ENCODE data around the gene PLAGL1.

PLAGL1 gene

DNA sequence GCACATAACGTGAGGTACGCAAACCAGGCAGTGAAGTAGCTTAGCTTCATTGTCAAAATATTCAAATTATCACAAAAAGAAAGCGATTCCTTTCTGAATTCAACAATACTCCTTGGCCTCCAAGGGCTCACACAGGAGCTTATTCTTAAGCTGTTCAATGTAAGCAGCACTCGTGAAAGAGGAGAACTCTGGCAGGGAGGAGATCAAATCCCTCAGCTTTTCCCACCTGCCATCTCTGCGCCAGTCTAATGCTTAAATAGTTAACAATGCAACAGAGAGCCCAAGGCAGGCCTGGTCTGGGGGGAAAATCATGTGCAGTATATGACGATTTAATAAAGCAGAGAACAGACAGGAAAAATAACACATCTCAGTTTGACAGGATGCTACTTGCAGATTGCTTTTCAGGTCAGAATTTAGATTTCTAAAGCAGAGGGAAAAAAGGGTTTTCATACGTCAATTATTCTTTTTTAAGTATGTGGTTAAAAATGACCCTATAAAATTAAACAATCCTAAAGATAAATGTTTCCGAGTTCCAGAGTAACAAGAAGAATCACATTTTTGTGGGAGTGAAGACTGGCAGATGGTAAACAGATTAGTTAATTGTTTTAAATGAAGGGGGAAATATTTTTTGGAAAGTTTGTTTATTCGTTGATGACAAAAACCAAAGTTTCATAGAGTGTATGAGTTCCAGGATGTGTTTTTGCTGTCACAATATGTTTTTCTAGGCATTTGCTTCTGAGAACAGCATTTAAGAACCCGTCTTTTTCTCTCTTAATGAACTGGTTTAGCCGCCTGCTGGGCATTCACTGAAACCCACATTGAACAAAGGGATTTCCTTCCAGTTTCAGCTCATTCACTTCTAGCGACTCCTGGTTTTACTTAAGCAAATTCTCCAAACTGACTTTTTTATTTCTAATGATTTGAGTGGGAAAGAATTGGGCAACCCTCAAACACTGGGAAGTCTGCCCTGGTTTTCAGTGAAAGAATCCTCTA is 45.9 kb downstream of the PLAGL1 start:
- Histone ChIP-seq H3K9me3 (ENCODE audit: insufficient read depth, low read depth, low read length) (no peaks in the 10 kb centered on the region), H3K27ac (ENCODE audit: low read length) (no peak overlapping the region), H3K9ac (ENCODE audit: low read depth, low read length) (no peak overlapping the region), H3K27me3 (ENCODE audit: insufficient read depth, low read length) (peaks cover 100% of the 10 kb centered on the region), H3K4me1 (ENCODE audit: insufficient read depth, low read length) (peaks cover 76% of the 10 kb centered on the region), H3K4me3 (ENCODE audit: low read length) (peak overlapping the region; percentile 24; the same call in 1 of the 2 replicates), H3K36me3 (ENCODE audit: insufficient read depth, low read depth, low read length) (no peaks in the 10 kb centered on the region)

DNA sequence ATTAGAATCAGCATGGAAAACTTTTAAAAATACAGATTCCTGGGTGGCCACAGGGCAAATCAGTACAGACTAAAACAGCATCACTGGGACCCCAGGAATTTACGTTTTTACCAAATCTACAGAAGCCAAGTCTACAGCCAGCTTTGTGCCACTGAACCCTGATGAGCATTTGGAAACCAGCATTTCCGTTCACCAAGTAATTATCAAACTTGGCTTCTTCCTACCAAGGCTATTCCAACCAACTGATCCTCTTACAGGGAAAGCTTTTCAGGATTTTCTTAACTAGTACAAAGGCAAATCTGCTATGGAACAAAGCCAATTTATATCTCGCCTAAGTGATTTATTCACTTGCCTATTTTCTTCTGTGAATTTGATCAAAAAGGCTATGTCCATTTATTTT is 47.0 kb downstream of the PLAGL1 start:
- no peak overlapping the region for H3K4me3 ChIP-seq (ENCODE audit: low read length)
- peaks cover 100% of the 10 kb centered on the region for H3K27me3 ChIP-seq (ENCODE audit: insufficient read depth, low read length)
- no peak overlapping the region for H3K27ac ChIP-seq (ENCODE audit: low read length)
- H3K9me3 ChIP-seq (ENCODE audit: insufficient read depth, low read depth, low read length), result no peaks in the 10 kb centered on the region
- H3K4me1 ChIP-seq (ENCODE audit: insufficient read depth, low read length), result peaks cover 73% of the 10 kb centered on the region
- no peaks in the 10 kb centered on the region for H3K36me3 ChIP-seq (ENCODE audit: insufficient read depth, low read depth, low read length)
- no peak overlapping the region for H3K9ac ChIP-seq (ENCODE audit: low read depth, low read length)

DNA sequence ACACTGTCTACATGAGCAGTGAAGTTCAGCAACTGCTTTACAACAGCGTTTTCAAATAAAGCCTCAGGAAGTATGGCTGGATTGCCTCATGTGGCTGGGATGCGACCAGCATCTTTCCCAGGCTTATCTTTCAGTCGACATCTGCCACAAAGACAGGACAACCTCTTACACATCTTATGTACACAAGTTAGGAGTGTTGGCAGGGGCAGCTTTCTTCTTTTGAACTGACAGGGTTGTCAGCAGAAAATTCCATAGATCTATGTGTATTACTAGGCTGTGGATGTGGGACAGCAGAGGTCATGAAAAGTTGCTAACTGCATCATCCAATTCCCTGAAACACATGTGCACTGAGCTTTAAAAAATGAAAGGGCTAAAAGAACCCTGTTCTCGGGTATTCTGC is 48.1 kb downstream of the PLAGL1 start:
- H3K4me1 ChIP-seq (ENCODE audit: insufficient read depth, low read length), result peaks cover 64% of the 10 kb centered on the region
- H3K4me3 ChIP-seq (ENCODE audit: low read length), result no peak overlapping the region
- no peak overlapping the region for H3K27ac ChIP-seq (ENCODE audit: low read length)
- no peak overlapping the region for H3K9ac ChIP-seq (ENCODE audit: low read depth, low read length)
- no peaks in the 10 kb centered on the region for H3K9me3 ChIP-seq (ENCODE audit: insufficient read depth, low read depth, low read length)
- no peaks in the 10 kb centered on the region for H3K36me3 ChIP-seq (ENCODE audit: insufficient read depth, low read depth, low read length)
- H3K27me3 ChIP-seq (ENCODE audit: insufficient read depth, low read length), result peaks cover 100% of the 10 kb centered on the region

DNA sequence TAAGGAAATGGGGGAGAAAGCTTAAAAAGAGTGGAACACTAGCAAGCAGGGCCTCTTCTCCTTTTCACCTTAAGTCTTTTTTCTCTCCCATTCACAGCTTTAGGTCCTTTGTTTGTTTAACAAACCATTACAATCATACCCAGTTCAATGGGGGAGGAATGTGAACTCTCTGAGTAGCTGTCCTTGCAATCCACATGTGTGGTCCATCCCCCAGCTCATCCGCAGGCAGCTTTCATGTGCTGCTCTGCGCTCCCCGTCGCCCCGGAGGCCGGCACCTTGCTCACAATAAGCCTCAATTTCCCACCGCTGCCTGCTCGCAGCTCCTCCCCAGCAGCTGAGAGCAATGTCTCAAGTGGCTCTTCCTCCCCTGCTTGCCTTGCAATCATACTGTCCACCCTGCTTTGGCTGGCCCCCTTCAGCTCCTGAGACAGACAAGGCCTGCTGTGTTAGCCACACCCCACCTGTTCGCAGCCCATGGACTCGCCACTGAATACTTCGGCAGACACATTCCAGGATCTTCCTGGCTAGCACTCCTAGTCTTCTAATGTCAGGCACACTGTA is 49.1 kb downstream of the PLAGL1 start:
- Histone ChIP-seq H3K4me3 (ENCODE audit: low read length) (peak overlapping the region; percentile 45), H3K9me3 (ENCODE audit: insufficient read depth, low read depth, low read length) (no peaks in the 10 kb centered on the region), H3K4me1 (ENCODE audit: insufficient read depth, low read length) (peaks cover 59% of the 10 kb centered on the region), H3K36me3 (ENCODE audit: insufficient read depth, low read depth, low read length) (no peaks in the 10 kb centered on the region), H3K27ac (ENCODE audit: low read length) (no peak overlapping the region), H3K27me3 (ENCODE audit: insufficient read depth, low read length) (peaks cover 99% of the 10 kb centered on the region), H3K9ac (ENCODE audit: low read depth, low read length) (peak overlapping the region; percentile 44; the same call in 1 of the 2 replicates)

DNA sequence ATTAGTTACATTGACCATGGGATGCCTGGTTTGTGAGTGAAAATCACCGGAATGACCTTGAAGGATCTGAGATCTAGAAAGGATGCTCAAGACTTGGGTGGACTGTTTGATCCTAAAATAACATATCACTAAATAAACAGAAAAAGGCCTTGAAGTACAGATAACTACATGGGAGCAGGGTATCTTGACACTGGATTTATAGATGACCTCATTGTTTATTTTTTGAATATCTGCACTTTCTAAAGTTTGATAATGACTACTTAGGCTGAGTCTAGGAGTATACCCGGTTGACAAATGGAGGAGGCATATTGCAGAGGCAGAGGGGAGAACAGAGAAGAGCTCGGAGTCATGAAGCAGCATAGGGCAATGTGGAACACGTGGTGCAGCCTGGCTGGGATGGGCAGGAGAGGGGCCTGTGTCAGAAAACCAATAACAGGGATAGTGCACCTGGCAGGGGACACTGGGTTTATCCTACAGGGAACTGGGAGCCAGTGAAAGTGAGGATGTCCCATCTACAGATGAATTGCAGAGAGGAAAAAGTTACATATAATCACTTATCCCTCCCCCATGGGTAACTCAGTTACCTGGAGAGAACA is 50.3 kb downstream of the PLAGL1 start:
- peaks cover 55% of the 10 kb centered on the region for H3K4me1 ChIP-seq (ENCODE audit: insufficient read depth, low read length)
- H3K4me3 ChIP-seq (ENCODE audit: low read length), result peak overlapping the region; percentile 45
- peak overlapping the region; percentile 44; the same call in 1 of the 2 replicates for H3K9ac ChIP-seq (ENCODE audit: low read depth, low read length)
- no peaks in the 10 kb centered on the region for H3K9me3 ChIP-seq (ENCODE audit: insufficient read depth, low read depth, low read length)
- peaks cover 99% of the 10 kb centered on the region for H3K27me3 ChIP-seq (ENCODE audit: insufficient read depth, low read length)
- no peaks in the 10 kb centered on the region for H3K36me3 ChIP-seq (ENCODE audit: insufficient read depth, low read depth, low read length)
- H3K27ac ChIP-seq (ENCODE audit: low read length), result no peak overlapping the region

DNA sequence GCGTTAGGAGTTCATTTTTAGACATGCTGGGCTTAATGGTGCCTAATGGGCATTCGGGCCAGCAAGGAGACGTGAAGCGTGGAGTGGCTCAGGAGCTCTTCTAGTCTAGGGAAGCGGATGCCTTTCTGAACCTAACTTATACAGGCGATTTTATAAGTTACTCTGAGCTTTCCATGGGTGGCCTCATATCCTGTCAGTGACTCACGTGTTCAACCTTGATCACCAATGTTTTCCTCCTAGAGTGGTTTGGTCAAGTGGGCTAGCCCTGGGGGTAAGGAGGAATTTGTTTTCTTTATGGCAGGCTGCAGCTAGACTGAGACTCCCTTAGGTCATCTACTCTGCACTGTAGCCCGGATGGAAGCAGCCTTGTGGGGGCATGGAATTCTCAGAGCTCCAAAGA is 52.1 kb downstream of the PLAGL1 start:
- Histone ChIP-seq H3K4me1 (ENCODE audit: insufficient read depth, low read length) (peaks cover 39% of the 10 kb centered on the region), H3K4me3 (ENCODE audit: low read length) (no peak overlapping the region), H3K9me3 (ENCODE audit: insufficient read depth, low read depth, low read length) (no peaks in the 10 kb centered on the region), H3K27ac (ENCODE audit: low read length) (no peak overlapping the region), H3K36me3 (ENCODE audit: insufficient read depth, low read depth, low read length) (no peaks in the 10 kb centered on the region), H3K9ac (ENCODE audit: low read depth, low read length) (no peak overlapping the region), H3K27me3 (ENCODE audit: insufficient read depth, low read length) (peaks cover 95% of the 10 kb centered on the region)

DNA sequence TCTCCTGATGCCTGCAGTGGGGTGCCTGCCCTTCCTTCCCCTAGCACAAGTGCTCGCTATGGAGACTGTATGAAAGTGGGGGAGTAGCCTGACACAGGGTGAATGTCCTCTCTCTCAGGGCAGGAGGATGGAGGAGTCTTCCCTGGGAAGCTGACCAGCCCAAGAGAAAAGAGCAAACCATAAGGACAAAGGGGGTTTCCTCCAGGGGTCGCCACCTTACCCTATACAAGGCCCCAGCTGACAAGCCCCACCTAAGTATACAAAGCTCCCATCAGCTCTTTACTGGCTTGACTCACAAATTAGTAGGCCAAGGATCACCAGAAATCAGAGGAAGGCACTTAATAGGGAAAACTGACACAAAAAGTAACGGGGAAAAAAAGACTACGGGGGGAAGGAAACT is 54.1 kb downstream of the PLAGL1 start:
- Histone ChIP-seq H3K4me3 (ENCODE audit: low read length) (no peak overlapping the region), H3K4me1 (ENCODE audit: insufficient read depth, low read length) (peaks cover 22% of the 10 kb centered on the region), H3K27ac (ENCODE audit: low read length) (no peak overlapping the region), H3K27me3 (ENCODE audit: insufficient read depth, low read length) (peaks cover 88% of the 10 kb centered on the region), H3K9me3 (ENCODE audit: insufficient read depth, low read depth, low read length) (no peaks in the 10 kb centered on the region), H3K36me3 (ENCODE audit: insufficient read depth, low read depth, low read length) (no peaks in the 10 kb centered on the region), H3K9ac (ENCODE audit: low read depth, low read length) (no peak overlapping the region)

DNA sequence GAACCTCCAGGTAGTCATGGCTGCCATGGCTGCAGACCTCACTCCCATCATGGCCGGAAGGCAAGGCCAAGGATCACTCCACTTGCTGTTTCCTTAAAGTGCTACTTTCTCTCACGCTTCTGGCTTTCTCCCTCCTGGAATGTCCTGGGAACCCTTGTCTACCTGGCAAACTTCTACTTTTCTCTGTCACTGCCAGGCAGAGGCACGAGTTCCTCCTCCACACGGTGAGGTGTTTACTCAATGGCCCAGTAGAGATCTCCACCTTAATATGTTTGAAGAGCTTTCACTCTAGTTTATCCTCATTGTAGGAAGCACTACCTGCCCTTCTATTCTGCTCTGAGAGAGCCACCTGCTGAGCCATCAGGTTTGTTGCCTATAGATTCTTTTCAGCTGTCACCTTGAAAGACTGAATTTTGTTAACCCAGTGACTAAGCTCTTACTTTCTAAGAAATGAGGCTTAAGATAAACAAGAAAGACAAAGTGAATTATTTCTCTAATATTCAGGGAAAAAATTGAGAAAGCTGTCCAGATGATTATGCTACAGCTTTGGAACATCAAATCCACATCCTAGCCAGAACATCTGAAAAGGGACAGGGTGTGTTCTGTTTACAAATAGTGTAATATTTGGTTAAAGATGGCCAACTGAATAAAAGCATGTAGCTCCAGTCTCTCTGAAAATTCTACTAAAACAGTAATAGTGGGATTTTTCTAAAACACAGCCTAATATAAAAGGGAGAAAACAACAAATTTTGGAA is 54.9 kb downstream of the PLAGL1 start:
- H3K27me3 ChIP-seq (ENCODE audit: insufficient read depth, low read length), result peaks cover 87% of the 10 kb centered on the region
- peaks cover 23% of the 10 kb centered on the region for H3K4me1 ChIP-seq (ENCODE audit: insufficient read depth, low read length)
- H3K27ac ChIP-seq (ENCODE audit: low read length), result no peak overlapping the region
- no peaks in the 10 kb centered on the region for H3K9me3 ChIP-seq (ENCODE audit: insufficient read depth, low read depth, low read length)
- H3K4me3 ChIP-seq (ENCODE audit: low read length), result no peak overlapping the region
- no peak overlapping the region for H3K9ac ChIP-seq (ENCODE audit: low read depth, low read length)
- H3K36me3 ChIP-seq (ENCODE audit: insufficient read depth, low read depth, low read length), result no peaks in the 10 kb centered on the region

DNA sequence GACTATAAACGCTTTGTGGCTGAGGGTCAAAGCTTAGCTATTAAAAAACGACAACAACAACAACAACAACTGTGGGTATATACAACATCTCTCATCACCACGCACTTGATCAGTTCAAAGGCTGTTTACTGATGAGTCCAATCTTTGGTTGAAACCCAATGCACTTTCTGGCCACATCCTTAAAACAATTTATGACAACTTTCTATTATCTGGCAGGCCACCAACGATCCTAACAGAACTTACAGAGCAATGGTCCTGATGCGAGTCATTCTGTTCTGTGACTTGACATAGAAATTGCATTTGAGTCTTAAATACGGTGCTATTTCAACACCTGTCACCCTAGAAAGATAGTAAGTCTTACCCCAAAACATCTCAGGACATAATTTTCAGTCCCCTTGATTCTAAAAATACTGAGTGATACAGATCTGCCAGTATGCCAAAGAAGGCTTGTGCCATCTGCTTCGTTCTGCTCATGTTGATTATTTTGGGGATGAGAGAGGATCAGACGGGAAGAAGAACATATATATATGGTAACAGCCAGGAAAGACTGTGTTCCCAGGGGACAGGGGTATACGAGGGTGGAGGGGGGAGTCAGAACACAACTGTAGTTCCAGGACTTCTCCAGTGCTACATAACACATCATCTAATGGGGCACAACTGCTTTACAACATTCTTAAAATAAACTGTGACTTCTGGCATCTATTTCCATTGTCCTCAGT is 55.8 kb downstream of the PLAGL1 start:
- Histone ChIP-seq H3K9me3 (ENCODE audit: insufficient read depth, low read depth, low read length) (no peaks in the 10 kb centered on the region), H3K4me1 (ENCODE audit: insufficient read depth, low read length) (peaks cover 15% of the 10 kb centered on the region), H3K9ac (ENCODE audit: low read depth, low read length) (no peak overlapping the region), H3K4me3 (ENCODE audit: low read length) (no peak overlapping the region), H3K36me3 (ENCODE audit: insufficient read depth, low read depth, low read length) (no peaks in the 10 kb centered on the region), H3K27me3 (ENCODE audit: insufficient read depth, low read length) (peaks cover 87% of the 10 kb centered on the region), H3K27ac (ENCODE audit: low read length) (no peak overlapping the region)

DNA sequence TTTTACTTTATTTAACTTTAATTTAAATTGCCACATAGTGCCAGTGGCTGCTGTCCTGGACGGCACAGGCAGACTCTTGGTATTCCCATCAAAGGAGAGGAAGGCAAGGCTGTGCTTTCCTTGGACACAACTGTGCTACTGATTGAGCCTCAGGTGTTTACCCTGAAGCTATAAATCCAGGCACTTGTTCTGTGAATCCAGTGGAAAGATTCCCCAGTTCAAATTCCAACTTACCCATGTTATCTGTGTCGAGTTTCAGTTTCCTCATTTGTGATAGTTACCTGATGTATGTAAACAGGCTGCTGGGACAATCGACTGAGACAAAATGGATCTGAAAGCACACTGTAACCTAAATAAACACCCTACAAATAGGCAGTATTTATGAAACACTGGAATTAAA is 57.2 kb downstream of the PLAGL1 start:
- H3K4me3 ChIP-seq (ENCODE audit: low read length), result no peak overlapping the region
- no peak overlapping the region for H3K9ac ChIP-seq (ENCODE audit: low read depth, low read length)
- no peaks in the 10 kb centered on the region for H3K36me3 ChIP-seq (ENCODE audit: insufficient read depth, low read depth, low read length)
- H3K9me3 ChIP-seq (ENCODE audit: insufficient read depth, low read depth, low read length), result no peaks in the 10 kb centered on the region
- no peak overlapping the region for H3K27ac ChIP-seq (ENCODE audit: low read length)
- H3K27me3 ChIP-seq (ENCODE audit: insufficient read depth, low read length), result peaks cover 78% of the 10 kb centered on the region
- peaks cover 14% of the 10 kb centered on the region for H3K4me1 ChIP-seq (ENCODE audit: insufficient read depth, low read length)

DNA sequence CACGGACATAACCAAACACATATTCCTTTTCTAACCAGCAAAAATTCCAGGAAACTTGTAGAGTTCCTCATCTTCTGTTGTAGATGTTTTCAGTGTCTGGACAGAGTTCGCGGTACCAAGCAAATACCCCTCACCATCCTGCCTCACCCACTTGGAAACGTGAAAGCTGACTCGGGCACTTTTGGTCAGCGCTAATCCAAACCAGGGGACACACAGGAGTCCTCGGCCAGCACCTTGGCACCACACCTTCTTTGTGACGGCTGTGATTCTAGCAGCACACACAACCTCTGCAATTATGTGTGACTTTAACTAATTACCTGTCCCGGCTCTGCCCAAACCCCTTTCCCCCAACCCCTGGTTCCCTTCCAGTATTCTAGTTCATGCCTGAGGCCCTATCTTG is 58.1 kb downstream of the PLAGL1 start:
- Histone ChIP-seq H3K27ac (ENCODE audit: low read length) (no peak overlapping the region), H3K27me3 (ENCODE audit: insufficient read depth, low read length) (peaks cover 69% of the 10 kb centered on the region), H3K9me3 (ENCODE audit: insufficient read depth, low read depth, low read length) (no peaks in the 10 kb centered on the region), H3K4me1 (ENCODE audit: insufficient read depth, low read length) (peaks cover 14% of the 10 kb centered on the region), H3K36me3 (ENCODE audit: insufficient read depth, low read depth, low read length) (no peaks in the 10 kb centered on the region), H3K9ac (ENCODE audit: low read depth, low read length) (no peak overlapping the region), H3K4me3 (ENCODE audit: low read length) (no peak overlapping the region)
